Naive thymus-derived CD4-positive, alpha-beta T cell (primary cell): ENCODE data around the gene TP53BP2. TPM values are rescaled to one million over a fixed set of nuclear protein-coding genes. Genes with fewer than 3 reads are reported as not detected.

Experiments used
- ATAC-seq: fragments of 150-1000 bp; cut with Tn5 transposase; 2 replicates; pipeline ENCODE4 v1.10.0; 2021; ENCODE audit warnings: mild to moderate bottlenecking, moderate library complexity
- CTCF ChIA-PET: fragments of 350-600 bp; sonication (Branson Sonifier 250); formaldehyde crosslinking; loops from one replicate; lab custom pipeline; 2021; ENCODE audit warnings: antibody characterized with exemption; lab: Charles Lee
- POLR2A ChIA-PET: fragments of 350-600 bp; sonication (Branson Sonifier 250); formaldehyde crosslinking; loops from one replicate; lab custom pipeline; 2021; ENCODE audit warnings: antibody characterized with exemption, inconsistent platforms; lab: Charles Lee
- DNase-seq, 9 donors: peaks; one replicate each; pipeline versions ENCODE4 v3.0.0 to v3.0.0-alpha.2; 2020 to 2022; ENCODE audit warnings: mixed read lengths in 1 of 9
- H3K27ac ChIP-seq: one replicate; pipeline ENCODE4 v1.7.0; 2013; ENCODE audit warnings: mild to moderate bottlenecking, low read depth, low read length, moderate library complexity
- H3K27me3 ChIP-seq, 2 donors: one replicate each; pipeline ENCODE4 v1.7.0; 2013; ENCODE audit warnings: low read length in 2 of 2, mild to moderate bottlenecking in 2 of 2, moderate library complexity in 2 of 2; ENCODE audit not compliant: control insufficient read depth in 2 of 2, insufficient read depth in 2 of 2
- H3K36me3 ChIP-seq, 3 experiments: 1 replicate in 2 of 3; 2 replicates in 1 of 3; pipeline ENCODE4 v1.7.0; 2013; ENCODE audit warnings: low read length in 3 of 3, mild to moderate bottlenecking in 3 of 3, moderate library complexity in 1 of 3; ENCODE audit not compliant: insufficient read depth in 3 of 3, control insufficient read depth in 2 of 3
- H3K4me1 ChIP-seq, 2 donors: one replicate each; pipeline ENCODE4 v1.7.0; 2013; ENCODE audit warnings: low read length in 2 of 2, mild to moderate bottlenecking in 2 of 2, moderate library complexity in 1 of 2; ENCODE audit not compliant: control insufficient read depth in 2 of 2, insufficient read depth in 2 of 2
- H3K4me3 ChIP-seq: 2 replicates; pipeline ENCODE4 v1.7.0; 2013; ENCODE audit warnings: mild to moderate bottlenecking, low read length
- H3K9me3 ChIP-seq, 3 experiments: 1 replicate in 2 of 3; 2 replicates in 1 of 3; pipeline ENCODE4 v1.7.0; 2013; ENCODE audit warnings: low read length in 3 of 3; ENCODE audit not compliant: control insufficient read depth in 2 of 3
- H3K27ac Mint-ChIP-seq, 9 donors: one replicate each; pipeline ENCODE4 v1.8.0; 2020 to 2022; ENCODE audit warnings: mixed read lengths in 9 of 9, mild to moderate bottlenecking in 8 of 9, moderate library complexity in 5 of 9, inconsistent platforms in 2 of 9
- H3K27me3 Mint-ChIP-seq, 5 donors: one replicate each; pipeline ENCODE4 v1.8.0; 2021 to 2022; ENCODE audit warnings: mixed read lengths in 5 of 5, mild to moderate bottlenecking in 1 of 5
- H3K36me3 Mint-ChIP-seq, 5 donors: one replicate each; pipeline ENCODE4 v1.8.0; 2020 to 2022; ENCODE audit warnings: mixed read lengths in 5 of 5, mild to moderate bottlenecking in 3 of 5, inconsistent platforms in 1 of 5
- H3K4me1 Mint-ChIP-seq, 7 donors: one replicate each; pipeline ENCODE4 v1.8.0; 2020 to 2022; ENCODE audit warnings: mixed read lengths in 7 of 7, mild to moderate bottlenecking in 3 of 7, inconsistent platforms in 1 of 7
- H3K4me3 Mint-ChIP-seq, 10 donors: one replicate each; pipeline ENCODE4 v1.8.0; 2020 to 2022; ENCODE audit warnings: mild to moderate bottlenecking in 10 of 10, mixed read lengths in 10 of 10, moderate library complexity in 6 of 10, inconsistent platforms in 2 of 10
- H3K9me3 Mint-ChIP-seq, 11 donors: one replicate each; pipeline ENCODE4 v1.8.0; 2020 to 2022; ENCODE audit warnings: mixed read lengths in 11 of 11, mild to moderate bottlenecking in 4 of 11, inconsistent platforms in 1 of 11, moderate library complexity in 1 of 11
- intact Hi-C, 2 donors: fragments of 100-400 bp; cut with micrococcal nuclease; formaldehyde crosslinking; loops; one replicate each; pipeline ENCODE4 v1.15.1; 2023
- polyA plus RNA-seq, 2 donors: library from polyadenylated mRNA; unstranded; fragments of 300-500 nt; fragmentation: Illumina TruSeq; gene quantifications; one replicate each; pipeline ENCODE4 v1.2.3, GENCODE V29; 2021
- total RNA-seq, 6 experiments: library from RNA in 5 of 6; stranded (reverse) in 5 of 6; gene quantifications; 1 replicate in 5 of 6; 2 replicates in 1 of 6; pipeline ENCODE4 v1.2.3 and lab custom pipeline; 2021 to 2026

TP53BP2 gene
- total and polyA plus RNA-seq, 7 experiments from 2014 or later = 8.4 to 120 (median 44.2) TPM

- no peaks in the 10 kb centered on the region for H3K9me3 ChIP-seq
- Mint-ChIP-seq H3K27me3 (no peaks in the 10 kb centered on the region), H3K27ac (peak overlapping the region in 3 of 9 donors; percentile 15 to 43 (median 20)), H3K9me3 (no peaks in the 10 kb centered on the region), H3K4me1 (peaks cover 27 to 47% (median 41%) of the 10 kb centered on the region in 7 donors), H3K36me3 (peaks cover 0 to 4% (median 2%) of the 10 kb centered on the region in 5 donors), H3K4me3 (no peak overlapping the region)
- intact Hi-C loops = loop anchor here (1.0 to 10.0 kb wide), 6 partner anchors 8 to 1585 kb away; partner anchors contain the start of genes FBXO28 (in 2 of the 2), WDR26 (in 2 of the 2), LBR (in 1 of the 2) and MIA3 (in 1 of the 2)
- H3K4me1 ChIP-seq = peaks cover 32 to 45% of the 10 kb centered on the region in 2 donors
- H3K27me3 ChIP-seq = no peaks in the 10 kb centered on the region
- H3K4me3 ChIP-seq = no peak overlapping the region
- H3K36me3 ChIP-seq = no peaks in the 10 kb centered on the region
- CTCF ChIA-PET = no interaction called here
- ATAC-seq = no peak
- POLR2A ChIA-PET = interaction anchor here (0.8 to 1.2 kb wide), 3 partner anchors 9 to 23 kb away, joined by 3 to 4 read pairs (median 3); no protein-coding TSS in a partner anchor
- H3K27ac ChIP-seq = no peak overlapping the region
- DNase-seq = no peak
Observed at GRCh38 chr1:223840254-223840653, 5.5 kb downstream of the TP53BP2 start.

GRCh38 chr1:223838125-223838854 is 7.5 kb downstream of the TP53BP2 start:
- H3K4me3 Mint-ChIP-seq = peak overlapping the region in 6 of 10 donors; percentile 2 to 44 (median 9)

GRCh38 chr1:223837687-223838086 is 8.1 kb downstream of the TP53BP2 start:
- Histone ChIP-seq H3K27ac (no peak overlapping the region), H3K9me3 (no peaks in the 10 kb centered on the region), H3K4me3 (no peak overlapping the region), H3K36me3 (no peaks in the 10 kb centered on the region), H3K27me3 (no peaks in the 10 kb centered on the region), H3K4me1 (peaks cover 45 to 48% of the 10 kb centered on the region in 2 donors)
- Mint-ChIP-seq H3K27ac (peak overlapping the region in 7 of 9 donors; percentile 2 to 85 (median 64)), H3K27me3 (no peaks in the 10 kb centered on the region), H3K4me1 (peaks cover 16 to 32% (median 25%) of the 10 kb centered on the region in 7 donors), H3K36me3 (peaks cover 0 to 4% (median 0%) of the 10 kb centered on the region in 5 donors), H3K4me3 (peak overlapping the region in 3 of 10 donors; percentile 7 to 11 (median 9)), H3K9me3 (no peaks in the 10 kb centered on the region)
- DNase-seq (no peak), ATAC-seq (no peak)
- intact Hi-C loops = no loop called here
- ChIA-PET POLR2A (interaction anchor here (0.8 to 7.2 kb wide), 2 partner anchors 8 to 26 kb away, joined by 3 to 51 read pairs; partner anchors contain the start of gene TP53BP2), CTCF (interaction anchor here (0.7 to 1.3 kb wide), 2 partner anchors 26 to 463 kb away, joined by 3 to 13 read pairs; no protein-coding TSS in a partner anchor)

More at GRCh38 chr1:223838125-223838854, 7.5 kb downstream of the TP53BP2 start:
- DNase-seq (no peak), ATAC-seq (no peak)
- Histone ChIP-seq H3K27ac (no peak overlapping the region), H3K27me3 (no peaks in the 10 kb centered on the region), H3K4me3 (no peak overlapping the region), H3K9me3 (no peaks in the 10 kb centered on the region), H3K36me3 (no peaks in the 10 kb centered on the region), H3K4me1 (peaks cover 41 to 48% of the 10 kb centered on the region in 2 donors)
- ChIA-PET CTCF (interaction anchor here (1.3 kb wide), 1 partner anchor 27 kb away, joined by 13 read pairs; no protein-coding TSS in a partner anchor), POLR2A (interaction anchor here (0.7 to 7.2 kb wide), 4 partner anchors 7 to 27 kb away, joined by 3 to 51 read pairs (median 4); partner anchors contain the start of gene TP53BP2)
- H3K27ac Mint-ChIP-seq = peak overlapping the region in 7 of 9 donors; percentile 20 to 85 (median 64)
- H3K36me3 Mint-ChIP-seq = peaks cover 0 to 4% (median 0%) of the 10 kb centered on the region in 5 donors
- no peaks in the 10 kb centered on the region for H3K9me3 Mint-ChIP-seq
- H3K4me1 Mint-ChIP-seq = peaks cover 16 to 37% (median 28%) of the 10 kb centered on the region in 7 donors
- H3K27me3 Mint-ChIP-seq = no peaks in the 10 kb centered on the region
- intact Hi-C loops = no loop called here

DNA sequence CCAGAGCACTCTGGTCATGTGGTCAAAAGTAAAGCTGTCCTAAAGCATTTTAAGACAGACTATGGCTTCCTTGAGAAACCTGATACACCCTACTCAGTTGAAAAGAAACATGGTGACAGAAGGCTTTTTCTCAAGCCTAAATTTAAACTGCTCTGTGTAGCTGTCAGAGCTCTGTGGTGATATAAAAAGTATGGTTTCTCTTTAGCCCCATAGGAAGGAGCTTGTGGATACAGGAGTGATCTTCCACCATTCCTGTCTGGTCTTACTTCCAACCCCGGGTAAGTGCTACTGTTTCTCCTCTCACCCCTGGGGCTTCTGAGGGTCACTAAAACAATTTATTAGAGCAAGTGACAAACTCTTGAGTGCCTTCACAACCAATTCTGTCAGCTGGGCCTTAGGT is 8.5 kb downstream of the TP53BP2 start:
- ATAC-seq = no peak
- Mint-ChIP-seq H3K36me3 (peaks cover 0 to 4% (median 0%) of the 10 kb centered on the region in 5 donors), H3K4me3 (no peak overlapping the region), H3K27ac (peak overlapping the region in 3 of 9 donors; percentile 14 to 85 (median 66)), H3K9me3 (no peaks in the 10 kb centered on the region), H3K4me1 (peaks cover 15 to 30% (median 27%) of the 10 kb centered on the region in 7 donors), H3K27me3 (no peaks in the 10 kb centered on the region)
- H3K4me1 ChIP-seq = peaks cover 49 to 51% of the 10 kb centered on the region in 2 donors
- intact Hi-C loops = no loop called here
- no peaks in the 10 kb centered on the region for H3K27me3 ChIP-seq
- H3K36me3 ChIP-seq = no peaks in the 10 kb centered on the region
- DNase-seq = no peak
- H3K4me3 ChIP-seq = no peak overlapping the region
- POLR2A ChIA-PET = interaction anchor here (7.2 kb wide), 1 partner anchor 8 kb away, joined by 51 read pairs; the partner anchor contains the start of gene TP53BP2
- CTCF ChIA-PET = interaction anchor here (0.7 to 1.3 kb wide), 3 partner anchors 13 to 464 kb away, joined by 3 to 13 read pairs (median 8); no protein-coding TSS in a partner anchor
- no peak overlapping the region for H3K27ac ChIP-seq
- no peaks in the 10 kb centered on the region for H3K9me3 ChIP-seq

GRCh38 chr1:223836586-223836985 is 9.2 kb downstream of the TP53BP2 start:
- H3K36me3 Mint-ChIP-seq = peaks cover 0 to 4% (median 0%) of the 10 kb centered on the region in 5 donors
- Histone ChIP-seq H3K9me3 (no peaks in the 10 kb centered on the region), H3K36me3 (no peaks in the 10 kb centered on the region), H3K27me3 (no peaks in the 10 kb centered on the region), H3K27ac (no peak overlapping the region), H3K4me1 (peaks cover 53% of the 10 kb centered on the region in 2 donors), H3K4me3 (no peak overlapping the region)
- H3K4me3 Mint-ChIP-seq = no peak overlapping the region
- ATAC-seq (no peak), DNase-seq (no peak)
- CTCF ChIA-PET = interaction anchor here (0.8 to 1.3 kb wide), 2 partner anchors 14 to 25 kb away, joined by 8 to 13 read pairs; no protein-coding TSS in a partner anchor
- H3K4me1 Mint-ChIP-seq = peaks cover 11 to 34% (median 28%) of the 10 kb centered on the region in 7 donors
- POLR2A ChIA-PET = interaction anchor here (7.2 kb wide), 1 partner anchor 9 kb away, joined by 51 read pairs; the partner anchor contains the start of gene TP53BP2
- intact Hi-C loops = no loop called here
- H3K9me3 Mint-ChIP-seq = no peaks in the 10 kb centered on the region
- no peak overlapping the region for H3K27ac Mint-ChIP-seq
- no peaks in the 10 kb centered on the region for H3K27me3 Mint-ChIP-seq

DNA sequence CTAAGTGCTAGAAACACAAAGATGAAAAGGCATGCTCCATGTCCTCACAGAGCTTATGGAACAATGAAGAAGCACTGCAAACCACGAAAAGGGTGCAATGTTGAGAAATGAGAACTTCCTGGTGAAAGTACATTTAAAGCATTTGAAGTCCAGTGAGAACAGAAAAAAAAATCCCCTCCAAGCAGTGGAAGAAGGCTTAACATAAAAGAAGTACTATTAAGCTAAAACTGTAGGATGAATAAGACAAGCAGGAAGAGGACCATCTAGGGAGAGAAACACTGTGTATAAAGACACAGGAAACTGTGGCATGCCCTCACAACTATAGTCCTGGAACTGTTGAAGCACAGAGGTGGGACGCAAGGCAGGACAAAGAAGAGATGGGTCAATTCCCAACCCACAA is 10.0 kb downstream of the TP53BP2 start:
- Histone ChIP-seq H3K9me3 (no peaks in the 10 kb centered on the region), H3K27ac (peak overlapping the region; percentile 5), H3K27me3 (no peaks in the 10 kb centered on the region), H3K4me1 (peaks cover 50 to 53% of the 10 kb centered on the region in 2 donors), H3K36me3 (no peaks in the 10 kb centered on the region), H3K4me3 (no peak overlapping the region)
- POLR2A ChIA-PET = interaction anchor here (7.2 kb wide), 1 partner anchor 10 kb away, joined by 51 read pairs; the partner anchor contains the start of gene TP53BP2
- Mint-ChIP-seq H3K4me1 (peaks cover 10 to 35% (median 28%) of the 10 kb centered on the region in 7 donors), H3K27me3 (no peaks in the 10 kb centered on the region), H3K4me3 (no peak overlapping the region), H3K9me3 (no peaks in the 10 kb centered on the region), H3K36me3 (peaks cover 0 to 4% (median 0%) of the 10 kb centered on the region in 5 donors), H3K27ac (no peak overlapping the region)
- intact Hi-C loops = loop anchor here in 1 of 2 donors (1.0 kb wide), 1 partner anchor 10 kb away; the partner anchor contains the start of gene TP53BP2
- no peak for DNase-seq
- no peak for ATAC-seq
- CTCF ChIA-PET = interaction anchor here (1.0 kb wide), 1 partner anchor 87 kb away, joined by 3 read pairs; no protein-coding TSS in a partner anchor
